ENCODE measurements around the gene TBC1D22A. TPM values are rescaled to one million over a fixed set of nuclear protein-coding genes. Genes with fewer than 3 reads are reported as not detected.
A peak's percentile ranks its signal among the peaks of the same experiment; 100 is the strongest.

The TBC1D22A gene
- total RNA-seq, 1 donor from 2014 or later, result 87.8 TPM

DNA sequence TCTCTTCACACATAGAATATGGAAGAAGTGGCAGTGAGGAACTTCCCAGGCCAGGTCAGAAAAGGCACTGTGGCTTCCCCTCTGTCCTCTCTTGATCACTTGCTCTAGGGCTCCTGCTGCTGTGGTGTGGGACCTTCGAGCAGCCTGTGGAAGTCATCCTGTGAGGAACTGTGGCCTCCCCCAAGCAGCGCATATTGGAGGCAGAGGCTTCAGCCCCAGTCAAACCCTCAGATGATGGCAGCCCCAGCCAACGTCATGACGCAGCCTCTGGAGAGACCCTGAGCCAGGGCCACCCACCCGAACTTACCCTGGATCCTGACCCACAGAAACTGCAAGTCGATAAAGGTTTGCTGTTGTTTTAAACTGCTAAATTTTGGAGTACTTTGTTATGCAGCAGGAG, 444.9 kb downstream of the TBC1D22A start:
- Histone ChIP-seq H3K27me3 (no peaks in the 10 kb centered on the region), H3K9me3 (no peaks in the 10 kb centered on the region), H3K27ac (no peak overlapping the region), H3K4me1 (no peaks in the 10 kb centered on the region), H3K4me3 (no peak overlapping the region), H3K36me3 (no peaks in the 10 kb centered on the region)
- no peak for TF ChIP-seq CTCF (IDR thresholded peaks at IDR 0.05)
- intact Hi-C loops (cut with DNase I), result no loop called here
- no peak for DNase-seq (ENCODE audit: low spot score in 2 of 2)

GRCh38 chr22:47207846-47208554, 445.6 kb downstream of the TBC1D22A start:
- peak in 1 of 2 donors; percentile 28 for DNase-seq (ENCODE audit: low spot score in 2 of 2)
- Histone ChIP-seq H3K9me3 (no peaks in the 10 kb centered on the region), H3K4me3 (no peak overlapping the region), H3K4me1 (no peaks in the 10 kb centered on the region), H3K27ac (no peak overlapping the region), H3K27me3 (no peaks in the 10 kb centered on the region), H3K36me3 (no peaks in the 10 kb centered on the region)
- no peak for TF ChIP-seq CTCF (IDR thresholded peaks at IDR 0.05)
- intact Hi-C loops (cut with DNase I), result no loop called here

GRCh38 chr22:47208630-47209029, 446.2 kb downstream of the TBC1D22A start:
- intact Hi-C loops (cut with DNase I), result no loop called here
- peak in 1 of 2 donors; percentile 25 for DNase-seq (ENCODE audit: low spot score in 2 of 2)

GRCh38 chr22:47209040-47209514, 446.6 kb downstream of the TBC1D22A start:
- Histone ChIP-seq H3K36me3 (no peaks in the 10 kb centered on the region), H3K27ac (no peak overlapping the region), H3K4me3 (no peak overlapping the region), H3K27me3 (no peaks in the 10 kb centered on the region), H3K4me1 (no peaks in the 10 kb centered on the region), H3K9me3 (no peaks in the 10 kb centered on the region)
- DNase-seq (ENCODE audit: low spot score in 2 of 2), result no peak
- TF ChIP-seq CTCF (IDR thresholded peaks at IDR 0.05), result no peak
- intact Hi-C loops (cut with DNase I), result no loop called here

More at GRCh38 chr22:47208630-47209029, 446.2 kb downstream of the TBC1D22A start:
- Histone ChIP-seq H3K36me3 (no peaks in the 10 kb centered on the region), H3K27me3 (no peaks in the 10 kb centered on the region), H3K9me3 (no peaks in the 10 kb centered on the region), H3K27ac (no peak overlapping the region), H3K4me1 (no peaks in the 10 kb centered on the region), H3K4me3 (no peak overlapping the region)
- TF ChIP-seq CTCF (IDR thresholded peaks at IDR 0.05), result no peak

DNA sequence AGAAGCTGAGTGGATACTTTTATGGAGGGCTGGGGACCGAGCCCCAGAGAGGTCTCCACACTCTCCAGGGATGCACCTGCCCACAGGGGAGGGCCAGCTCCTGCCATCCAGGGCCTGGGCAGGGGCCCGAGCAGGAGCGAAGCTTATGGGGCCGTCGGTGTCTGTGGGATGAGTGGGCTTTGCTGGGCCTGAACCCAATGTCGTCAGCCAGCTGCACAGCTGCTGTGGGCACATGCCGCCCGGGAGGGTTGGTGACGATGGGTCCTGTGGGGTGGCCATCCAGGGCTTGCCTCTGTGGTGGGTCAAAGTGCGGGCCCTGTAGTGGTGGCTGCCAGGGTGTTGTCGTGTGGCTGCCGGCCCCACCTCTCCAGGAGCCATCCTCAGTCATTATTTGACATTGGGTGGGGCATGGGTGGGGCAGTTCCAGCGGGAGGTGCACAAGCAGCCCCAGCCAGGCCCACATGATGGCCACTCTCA, 447.1 kb downstream of the TBC1D22A start:
- H3K4me3 ChIP-seq, result no peak overlapping the region
- no peaks in the 10 kb centered on the region for H3K9me3 ChIP-seq
- H3K36me3 ChIP-seq, result no peaks in the 10 kb centered on the region
- peak in 1 of 2 donors; percentile 28 for DNase-seq (ENCODE audit: low spot score in 2 of 2)
- H3K27me3 ChIP-seq, result no peaks in the 10 kb centered on the region
- TF ChIP-seq CTCF (IDR thresholded peaks at IDR 0.05), result no peak
- intact Hi-C loops (cut with DNase I), result no loop called here
- no peaks in the 10 kb centered on the region for H3K4me1 ChIP-seq
- H3K27ac ChIP-seq, result no peak overlapping the region

All from ascending aorta (tissue), 2 donors.